ENCODE measurements around the gene ZNF487.
"Not testable (repeated sequence)": the region's sequence is repeated elsewhere in the genome, so short reads cannot be mapped to it uniquely, and the experiment has no call there.

The ZNF487 gene

DNA sequence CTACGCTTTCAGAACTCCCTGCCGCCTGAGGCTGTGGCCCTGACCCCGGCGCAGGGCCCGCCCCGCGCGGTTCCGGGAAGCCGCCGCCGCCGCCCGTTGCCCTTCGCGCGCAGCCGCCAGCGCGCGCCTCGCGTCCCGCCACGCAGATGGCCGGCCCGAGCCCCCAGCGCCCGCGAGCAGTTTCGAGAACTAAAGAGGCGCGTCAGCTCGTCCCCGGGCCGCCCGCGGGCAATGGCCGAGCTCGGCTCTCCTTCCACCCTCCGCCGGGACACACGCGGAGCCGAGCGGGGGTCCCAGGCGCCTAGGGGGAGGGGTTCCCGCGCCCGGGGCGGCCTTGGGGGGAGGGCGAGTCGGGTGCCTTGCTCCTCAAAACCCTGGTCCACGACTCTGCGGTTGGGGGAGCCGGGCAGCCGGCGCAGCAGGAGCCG is 29.7 kb upstream of the ZNF487 start:
- DNase-seq, result no peak

DNA sequence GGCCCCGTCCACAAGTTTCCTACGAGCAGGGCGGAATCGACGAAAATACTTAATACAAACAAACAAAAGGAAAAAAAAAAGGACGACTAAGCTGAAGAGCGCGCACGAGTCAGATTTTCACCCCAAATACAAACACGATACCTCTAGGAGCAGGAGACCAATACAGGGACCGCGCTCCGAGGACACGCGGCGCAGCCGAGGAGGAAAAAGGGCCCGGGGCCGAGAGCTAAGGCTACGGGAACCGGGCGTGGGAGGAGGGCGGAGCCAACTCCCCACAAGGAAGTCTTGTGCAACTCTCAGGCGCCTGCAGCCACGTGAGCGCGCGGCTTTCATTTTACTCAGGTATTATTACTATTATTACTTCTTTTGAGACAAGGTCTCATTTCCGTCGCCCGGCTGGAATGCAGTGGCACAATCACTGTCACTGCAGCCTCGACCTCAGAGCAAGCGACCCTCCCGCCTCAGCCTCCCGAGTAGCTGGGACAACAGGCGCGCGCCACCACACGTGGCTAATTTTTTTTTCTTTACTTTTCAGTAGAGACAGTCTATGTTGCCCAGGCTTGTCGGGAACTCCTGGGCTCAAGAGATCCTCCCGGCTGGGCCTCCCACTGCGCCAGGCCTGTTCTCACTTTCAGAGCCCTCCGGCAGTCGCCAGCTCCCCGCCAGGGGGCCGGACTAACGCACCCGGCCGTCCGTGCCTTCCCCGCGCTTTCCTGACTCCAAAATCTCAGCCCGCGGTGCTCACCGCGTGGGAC is 29.2 kb upstream of the ZNF487 start:
- peak; percentile 67 for DNase-seq

DNA sequence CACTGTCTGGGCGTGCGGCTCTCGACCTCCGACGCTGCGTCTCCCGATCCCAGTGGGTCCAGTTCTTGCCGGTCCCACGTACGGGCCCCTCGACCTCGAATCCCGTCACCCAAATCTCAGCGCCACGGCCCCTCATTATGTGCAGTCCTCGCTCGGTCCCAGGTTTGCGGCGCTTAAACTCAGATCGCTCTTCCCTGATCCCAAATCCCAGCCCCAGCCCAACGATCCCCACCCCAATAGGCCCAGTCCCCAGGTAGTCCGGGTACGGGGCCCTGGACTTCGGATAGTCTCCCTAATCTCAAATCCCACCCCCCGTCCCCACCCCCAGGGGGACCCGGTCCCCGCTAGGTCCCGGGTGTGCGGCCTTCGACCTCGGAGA is 28.6 kb upstream of the ZNF487 start:
- no peak for DNase-seq

DNA sequence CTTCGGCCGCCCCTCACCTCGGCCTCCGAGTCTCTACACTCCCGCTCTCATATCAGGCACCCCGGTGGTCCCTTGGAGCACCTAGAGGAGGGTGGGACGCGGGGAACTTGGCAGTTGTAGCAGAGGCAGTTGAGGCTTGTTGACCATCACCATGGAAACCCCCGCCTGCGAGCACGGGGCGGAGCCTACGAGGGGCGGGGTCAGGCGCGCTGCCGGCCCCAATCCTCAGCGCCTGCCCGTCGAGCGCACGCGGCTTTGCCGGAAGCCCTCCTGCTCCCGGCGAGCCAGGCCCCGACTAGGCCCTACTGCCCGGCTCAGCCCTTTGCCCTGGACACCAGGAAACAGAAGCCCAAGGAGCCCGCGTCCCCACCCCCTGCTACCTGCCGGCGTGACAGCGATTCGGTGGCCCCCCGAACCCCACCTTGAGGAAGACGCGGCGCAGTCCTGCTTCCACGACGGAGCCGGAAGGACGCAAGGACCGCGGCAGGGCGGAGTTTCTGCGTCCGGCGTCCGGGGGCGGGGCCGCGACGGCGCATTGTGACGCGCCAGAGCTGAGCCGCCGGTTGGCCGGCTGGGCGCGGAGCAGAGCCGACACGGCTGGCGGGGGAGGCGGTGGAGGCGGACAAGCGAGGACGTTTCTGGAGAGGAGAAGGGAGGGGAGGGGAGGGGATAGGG is 28.1 kb upstream of the ZNF487 start, which contains the start of gene HNRNPF:
Gene HNRNPF (minus strand): TSS at position 477 of the 675 bp plus-strand sequence. CDS start 21,302 bp downstream, outside the sequence.
- peak; percentile 94 for DNase-seq

DNA sequence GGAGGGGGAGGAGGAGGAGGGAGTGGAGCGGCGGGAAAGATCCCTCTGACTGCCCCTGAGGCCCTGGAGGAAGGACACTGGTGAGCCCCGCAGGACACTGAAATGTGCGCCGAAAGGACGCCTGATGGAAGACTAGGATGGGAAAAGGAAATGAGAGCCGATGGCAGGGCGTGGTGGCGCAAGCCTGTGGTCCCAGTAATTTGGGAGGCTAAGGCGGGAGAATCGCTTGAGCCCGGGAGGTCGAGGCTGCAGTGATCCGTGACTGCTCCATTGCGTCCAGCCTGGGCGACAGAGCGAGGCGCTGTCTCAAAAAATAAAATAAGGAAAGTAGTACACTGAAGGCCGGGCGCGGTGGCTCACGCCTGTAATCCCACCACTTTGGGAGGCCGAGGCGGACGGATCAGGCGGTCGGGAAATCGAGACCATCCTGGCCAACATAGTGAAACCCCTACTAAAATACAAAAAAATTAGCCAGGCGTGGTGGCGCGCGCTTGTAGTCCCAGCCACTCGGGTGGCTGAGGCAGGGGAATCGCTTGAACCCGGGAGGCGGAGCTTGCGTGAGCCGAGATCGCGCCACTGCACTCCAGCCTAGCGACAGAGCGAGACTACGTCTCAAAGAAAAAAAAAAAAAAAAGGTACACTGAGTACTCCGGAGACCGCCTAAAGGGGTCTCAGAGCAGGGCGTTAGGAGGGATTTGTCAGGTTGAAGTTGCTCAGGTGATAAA is 27.4 kb upstream of the ZNF487 start:
- DNase-seq, result no peak

DNA sequence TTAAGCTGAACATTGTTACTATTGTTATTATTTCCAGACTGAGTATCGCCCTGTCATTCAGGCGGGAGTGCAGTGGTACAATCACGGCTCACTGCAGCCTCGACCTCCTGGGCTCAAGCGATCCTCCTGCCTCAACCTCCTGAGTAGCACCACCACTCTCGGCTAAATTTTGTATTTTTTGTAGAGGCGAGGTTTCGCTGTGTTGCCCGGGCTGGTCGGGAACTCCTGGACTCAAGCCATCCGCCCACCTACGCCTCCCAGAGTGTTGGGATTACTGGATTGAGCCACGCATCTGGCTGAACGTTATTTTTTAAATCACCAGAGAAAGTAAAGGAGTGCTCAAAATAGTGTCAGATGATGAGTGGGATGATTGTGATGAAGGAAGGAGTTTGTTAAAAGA is 26.6 kb upstream of the ZNF487 start:
- no peak for DNase-seq

DNA sequence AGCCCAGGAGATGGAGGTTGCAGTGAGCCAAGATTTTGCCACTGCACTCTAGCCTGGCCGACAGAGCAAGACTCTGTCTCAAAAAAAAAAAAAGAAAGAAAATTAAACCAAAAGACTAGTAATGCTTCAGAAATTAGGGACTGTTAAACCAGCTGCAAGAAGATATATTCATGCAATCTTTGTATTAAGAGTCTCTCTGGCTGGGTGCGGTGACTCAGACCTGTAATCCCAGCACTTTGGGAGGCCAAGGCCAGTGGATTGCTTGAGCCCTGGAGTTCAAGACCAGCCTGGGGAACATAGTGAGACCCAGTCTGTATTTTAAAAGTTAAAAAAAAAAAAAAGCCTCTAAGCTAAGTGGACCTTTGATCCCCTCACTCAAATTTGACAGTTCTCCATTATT is 25.4 kb upstream of the ZNF487 start:
- no peak for DNase-seq

DNA sequence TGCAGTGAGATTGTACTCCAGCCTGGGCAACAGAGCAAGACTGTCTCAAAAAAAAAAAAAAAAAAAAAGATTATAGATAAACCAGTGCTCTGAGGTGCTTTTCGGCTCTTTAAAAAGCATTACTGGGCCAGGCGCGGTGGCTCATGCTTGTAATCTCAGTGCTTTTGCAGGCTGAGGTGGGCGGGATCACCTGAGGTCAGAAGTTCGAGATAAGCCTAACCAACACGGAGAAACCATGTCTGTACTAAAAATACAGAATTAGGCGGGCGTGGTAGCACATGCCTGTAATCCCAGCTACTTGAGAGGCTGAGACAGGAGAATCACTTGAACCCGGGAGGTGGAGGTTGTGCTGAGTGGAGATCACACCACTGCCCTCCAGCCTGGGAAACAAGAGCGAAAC is 21.4 kb upstream of the ZNF487 start:
- no peak for DNase-seq

DNA sequence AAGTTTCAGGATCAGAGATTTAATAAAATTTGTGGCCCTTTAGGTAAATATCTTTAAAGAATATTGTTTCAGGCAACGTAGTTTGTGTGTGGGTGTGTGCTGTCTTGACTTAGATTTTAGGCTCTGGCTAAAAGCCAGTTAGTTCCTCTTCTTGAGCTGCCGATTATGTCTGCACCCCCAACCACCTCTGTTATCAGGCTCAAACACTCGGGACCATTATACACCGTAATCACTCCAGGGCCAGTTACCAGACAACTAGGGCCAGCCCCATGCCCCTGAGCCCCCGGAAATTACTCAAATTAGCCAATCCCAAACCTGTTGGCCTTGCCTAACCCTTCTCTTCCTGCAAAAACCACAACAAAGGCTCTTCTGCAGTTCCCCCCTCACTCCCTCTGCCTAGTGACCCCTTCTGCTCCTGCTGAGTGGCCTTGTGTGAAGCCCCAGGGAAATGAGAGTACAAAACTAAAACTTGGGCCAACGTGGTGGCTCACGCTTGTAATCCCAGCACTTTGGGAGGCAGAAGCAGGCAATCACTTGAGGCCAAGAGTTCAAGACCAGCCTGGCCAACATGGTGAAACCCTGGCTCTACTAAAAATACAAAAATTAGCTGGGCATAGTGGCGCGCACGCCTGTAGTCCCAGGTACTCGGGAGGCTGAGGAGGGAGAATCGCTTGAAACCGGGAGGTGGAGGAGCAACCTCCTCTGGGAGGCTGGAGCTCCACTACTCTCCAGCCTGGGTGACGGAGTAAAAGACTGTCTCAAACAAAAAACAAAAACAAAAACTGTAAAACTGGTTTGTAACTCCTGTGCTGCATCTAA is 18.8 kb upstream of the ZNF487 start:
- no peak for DNase-seq

DNA sequence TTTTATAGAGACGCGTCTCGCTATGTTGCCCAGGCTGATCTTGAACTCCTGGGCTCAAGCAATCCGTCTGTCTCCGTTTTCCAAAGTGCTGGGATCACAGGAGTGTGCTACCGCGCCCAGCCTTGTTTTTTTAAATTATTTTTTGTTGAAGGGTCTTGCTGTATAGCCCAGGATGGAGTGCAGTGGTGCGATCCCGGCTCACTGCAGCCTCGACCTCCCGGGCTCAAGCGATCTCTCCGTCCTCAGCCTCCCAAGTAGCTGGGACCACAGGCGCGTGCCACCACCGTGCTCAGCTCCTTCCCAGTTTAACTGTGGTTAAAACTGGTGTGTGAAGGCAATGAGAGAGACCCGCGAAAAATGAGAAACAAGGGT is 16.9 kb upstream of the ZNF487 start:
- no peak for DNase-seq

DNA sequence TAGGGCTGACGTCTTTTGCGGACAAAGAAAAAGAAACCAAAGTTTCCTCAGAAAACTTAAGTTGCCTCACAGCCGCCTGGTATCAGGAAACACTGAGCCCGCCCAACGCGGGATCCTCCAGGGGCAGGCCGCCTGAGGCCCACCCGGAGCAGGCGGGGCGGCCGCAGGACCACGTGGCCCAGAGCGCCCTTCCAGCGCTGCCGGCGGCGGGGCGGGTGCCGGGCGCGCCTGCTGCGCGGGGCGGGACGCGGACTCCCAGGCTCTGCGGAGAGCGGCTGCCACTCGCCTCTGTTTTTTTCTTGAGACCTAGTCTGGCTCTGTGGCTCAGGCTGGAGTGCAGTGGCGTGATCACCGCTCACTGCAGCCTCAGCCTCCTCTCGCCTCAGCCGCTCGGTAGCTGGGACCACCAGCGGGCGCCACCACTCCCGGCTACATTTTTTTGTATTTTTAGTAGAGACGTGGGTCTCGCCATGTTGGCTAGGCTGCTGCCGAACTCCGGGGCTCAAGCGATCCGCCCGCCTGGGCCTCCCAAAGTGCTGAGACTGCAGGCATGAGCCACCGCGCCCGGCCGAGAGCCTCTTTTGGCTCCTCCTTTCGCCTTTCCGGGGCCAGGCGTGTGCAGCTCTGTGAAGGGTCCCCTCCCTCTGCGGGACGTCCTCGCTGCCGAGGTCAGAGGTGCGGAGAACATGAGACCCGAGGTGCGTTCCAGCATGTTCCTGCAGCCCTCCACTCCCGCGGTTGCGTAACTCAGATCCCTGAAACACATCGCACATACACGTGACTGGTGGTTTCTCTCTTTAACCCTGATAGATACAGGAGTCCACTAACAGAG is 16.3 kb upstream of the ZNF487 start:
- DNase-seq, result peak; percentile 40

DNA sequence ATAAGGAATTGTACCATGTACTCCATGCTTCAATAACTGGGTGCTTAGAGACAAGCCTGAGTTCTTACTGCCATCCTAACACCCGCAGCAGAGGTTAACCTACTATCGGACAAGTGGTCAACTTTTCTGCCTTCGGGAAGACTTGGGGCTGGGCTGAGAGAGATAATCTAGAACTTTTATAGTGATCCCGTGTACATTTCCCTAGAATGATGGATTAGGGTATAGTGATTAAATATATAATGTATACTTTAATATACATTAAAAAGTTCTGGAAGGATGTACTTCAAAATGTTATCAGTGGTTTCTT is 15.8 kb upstream of the ZNF487 start:
- DNase-seq, result no peak

DNA sequence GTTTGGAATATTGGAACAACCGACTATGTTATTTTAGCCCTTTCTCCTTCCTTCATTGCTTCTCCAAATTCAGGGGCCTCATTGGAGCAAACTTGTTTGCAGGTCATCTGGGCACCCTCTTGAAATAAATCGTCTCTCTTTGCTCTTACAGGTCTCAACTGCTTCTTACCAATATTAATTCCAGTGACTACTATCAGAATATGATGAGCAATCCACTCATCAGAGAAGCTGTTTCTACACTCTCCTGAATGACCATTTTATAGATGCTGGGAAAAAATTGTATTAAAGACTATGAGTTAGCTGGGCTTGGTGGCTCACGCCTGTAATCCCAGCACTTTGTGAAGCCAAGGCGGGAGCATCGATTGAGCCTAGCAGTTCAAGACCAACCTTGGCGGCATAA is 15.4 kb upstream of the ZNF487 start:
- DNase-seq, result no peak

DNA sequence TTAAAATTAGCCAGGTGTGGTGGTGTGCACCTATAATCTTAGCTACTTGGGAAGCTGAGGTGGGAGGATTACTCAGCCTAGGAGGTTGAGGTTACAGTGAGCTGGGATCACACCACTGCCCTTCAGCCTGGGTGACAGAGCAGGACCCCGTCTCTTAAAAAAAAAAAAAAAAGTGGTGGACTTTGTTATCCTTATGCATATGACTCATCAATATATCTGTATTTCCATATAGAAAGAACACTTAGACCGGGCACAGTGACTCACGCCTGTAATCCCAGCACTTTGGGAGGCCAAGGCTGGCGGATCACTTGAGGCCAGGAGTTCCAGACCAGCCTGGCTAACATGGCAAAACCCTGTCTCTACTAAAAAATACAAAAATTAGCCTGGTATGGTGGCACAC is 15.0 kb upstream of the ZNF487 start:
- not testable (repeated sequence) for DNase-seq

DNA sequence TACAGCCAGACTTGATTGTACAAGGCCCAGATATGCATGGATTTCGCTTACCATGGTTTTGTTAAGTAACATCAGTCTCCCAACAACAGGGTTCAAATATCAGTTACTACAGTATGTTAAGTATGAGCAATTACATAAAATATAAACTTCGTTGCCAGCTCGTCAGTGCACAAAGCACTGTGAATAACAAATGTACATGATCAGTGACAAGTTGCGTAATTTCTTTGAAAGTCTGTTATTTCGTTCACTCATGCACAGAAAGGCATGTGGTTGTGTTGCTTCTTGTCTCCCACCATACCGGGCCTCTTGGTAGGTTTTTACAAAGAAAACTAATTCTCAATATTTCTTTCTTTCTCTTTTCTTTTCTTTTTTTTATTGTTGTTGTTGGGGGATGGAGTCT is 12.5 kb upstream of the ZNF487 start:
- DNase-seq, result no peak

DNA sequence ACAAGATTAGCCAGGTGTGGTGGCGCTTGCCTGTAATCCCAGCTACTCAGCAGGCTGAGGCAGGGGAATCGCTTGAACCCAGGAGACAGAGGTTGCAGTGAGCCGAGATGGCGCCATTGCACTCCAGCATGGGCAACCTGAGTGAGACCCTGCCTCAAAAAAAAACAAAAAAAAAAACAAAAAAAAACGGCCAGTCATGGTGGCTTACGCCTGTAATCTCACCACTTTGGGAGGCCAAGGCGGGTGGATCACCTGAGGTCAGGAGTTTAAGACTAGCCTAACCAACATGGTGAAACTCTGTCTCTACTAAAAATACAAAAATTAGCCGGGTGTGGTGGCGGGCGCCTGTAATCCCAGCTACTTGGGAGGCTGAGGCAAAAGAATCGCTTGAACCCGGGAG is 10.4 kb upstream of the ZNF487 start:
- DNase-seq, result not testable (repeated sequence)

DNA sequence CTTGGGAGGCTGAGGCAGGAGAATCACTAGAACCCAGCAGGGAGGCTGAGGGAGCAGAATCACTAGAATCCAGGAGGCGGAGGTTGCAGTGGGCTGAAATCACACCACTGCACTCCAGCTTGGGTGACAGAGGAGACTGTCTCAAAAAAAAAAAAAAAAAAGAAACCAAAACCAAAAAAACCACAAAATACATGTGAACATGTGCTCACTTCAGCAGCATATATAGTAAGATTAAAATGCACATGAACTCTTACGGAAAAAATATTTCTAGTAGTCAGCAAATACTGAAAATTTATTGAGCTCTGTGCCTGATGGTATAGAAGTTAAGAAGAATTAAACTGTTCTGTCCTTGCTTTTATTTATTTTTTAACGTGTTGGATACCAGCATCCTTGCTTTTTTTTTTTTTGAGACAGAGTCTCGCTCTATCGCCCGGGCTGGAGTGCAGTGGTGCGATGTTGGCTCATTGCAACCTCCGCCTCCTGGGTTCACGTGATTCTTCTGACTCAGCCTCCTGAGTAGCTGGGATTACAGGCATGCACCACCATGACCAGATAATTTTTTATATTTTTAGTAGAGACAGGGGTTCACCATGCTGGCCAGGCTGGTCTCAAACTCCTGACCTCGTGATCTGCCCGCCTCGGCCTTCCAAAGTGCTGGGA is 9.6 kb upstream of the ZNF487 start:
- no peak for DNase-seq

DNA sequence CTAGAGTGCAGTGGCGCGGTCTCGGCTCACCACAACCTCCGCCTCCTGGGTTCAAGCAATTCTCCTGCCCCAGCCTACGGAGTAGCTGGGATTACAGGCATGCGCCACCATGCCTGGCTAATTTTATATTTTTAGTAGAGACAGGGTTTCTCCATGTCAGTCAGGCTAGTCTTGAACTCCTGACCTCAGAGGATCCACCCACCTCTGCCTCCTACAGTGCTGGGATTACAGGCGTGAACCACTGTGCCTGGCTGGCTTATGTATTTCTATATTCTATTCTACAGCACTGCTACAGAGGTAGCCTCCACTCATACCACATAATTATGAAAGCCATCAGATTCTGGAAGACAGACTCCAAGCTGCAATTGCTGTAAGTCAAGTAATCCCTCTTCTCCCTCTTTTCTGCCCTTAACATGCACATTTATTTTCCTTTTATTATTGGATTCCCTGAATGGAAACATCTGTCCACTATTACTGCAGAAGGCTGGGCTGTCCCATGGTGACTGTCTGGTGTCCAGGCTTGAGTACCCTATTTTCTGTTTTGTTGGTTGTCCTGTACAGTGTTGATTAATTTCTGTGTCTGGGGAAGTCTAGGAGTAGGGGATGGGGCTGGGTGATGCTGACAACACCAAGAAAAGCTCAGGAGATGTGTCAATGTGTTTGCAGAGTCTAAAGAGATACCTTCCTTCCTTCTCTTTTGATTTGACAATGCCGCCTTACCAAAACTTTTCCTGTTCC is 5.8 kb upstream of the ZNF487 start:
- no peak for DNase-seq

DNA sequence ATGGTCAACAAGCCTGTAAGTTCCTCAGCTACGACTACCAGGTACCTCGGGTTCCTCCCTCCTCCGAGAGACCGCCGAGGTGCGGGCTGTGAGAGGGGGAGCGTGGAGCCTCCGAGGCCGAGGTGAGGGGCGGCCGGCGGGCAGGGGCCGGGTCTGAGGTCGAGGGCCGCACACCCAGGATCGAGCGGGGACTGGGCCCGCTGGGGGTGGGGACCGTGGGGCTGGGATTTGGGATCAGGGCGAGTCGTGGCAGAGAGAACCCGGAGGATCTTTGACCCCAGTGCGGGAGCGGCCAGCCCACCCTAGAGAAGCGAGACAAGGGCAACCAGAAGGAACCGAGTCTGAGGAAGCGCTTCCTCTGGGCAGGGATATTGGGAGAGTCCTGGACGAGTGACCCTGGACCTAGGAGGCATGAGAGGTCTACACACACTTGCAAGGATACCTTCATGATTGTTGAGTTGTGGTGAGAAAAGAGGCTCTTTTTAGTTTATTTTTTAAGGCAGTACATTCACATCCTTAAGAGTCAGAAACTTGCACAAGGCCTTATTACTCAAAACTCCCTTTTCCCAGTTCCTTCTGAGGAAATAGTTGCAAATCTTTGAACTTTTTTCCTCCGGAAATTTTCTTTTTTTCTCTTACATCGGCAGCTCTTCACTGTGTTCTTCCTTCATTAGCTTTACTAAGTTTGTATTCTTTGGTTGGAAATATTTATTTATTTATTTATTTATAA is 395 bp downstream of the ZNF487 start:
- DNase-seq, result no peak

DNA sequence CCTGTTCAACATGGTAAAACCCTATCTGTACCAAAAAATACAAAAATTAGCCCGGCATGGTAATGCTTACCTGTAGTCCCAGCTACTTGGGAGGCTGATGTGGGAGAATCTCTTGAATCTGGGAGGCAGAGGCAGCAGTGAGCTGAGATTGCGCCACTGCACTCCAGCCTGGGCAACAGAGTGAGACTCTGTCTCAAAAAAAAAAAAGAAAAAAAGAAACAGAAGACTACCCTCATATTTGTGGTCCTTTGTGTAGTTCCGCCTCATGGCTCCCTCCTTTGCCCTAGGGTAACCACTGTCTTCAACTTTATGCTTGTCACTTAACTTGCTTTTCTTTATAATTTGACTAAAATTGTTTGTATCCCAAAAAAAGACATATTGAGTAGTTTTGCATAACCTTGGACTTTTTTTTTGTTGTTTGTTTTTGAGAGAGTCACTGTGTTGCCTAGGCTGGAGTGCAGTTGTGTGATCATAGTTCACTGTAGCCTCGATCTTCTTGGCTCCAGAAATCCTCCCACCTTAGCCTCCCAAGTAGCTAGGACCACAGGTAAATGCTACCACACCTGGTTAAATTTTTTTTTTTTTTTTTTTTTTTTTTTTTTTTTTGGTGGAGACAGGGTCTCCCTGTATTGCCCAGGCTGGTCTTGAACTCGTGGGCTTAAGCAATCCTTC is 3.7 kb downstream of the ZNF487 start:
- no peak for DNase-seq

All from DMS153 (cell line).